ENCODE results near the gene TIE1.
"Not testable (repeated sequence)": the region's sequence is repeated elsewhere in the genome, so short reads cannot be mapped to it uniquely, and the experiment has no call there.

TIE1 gene

DNA sequence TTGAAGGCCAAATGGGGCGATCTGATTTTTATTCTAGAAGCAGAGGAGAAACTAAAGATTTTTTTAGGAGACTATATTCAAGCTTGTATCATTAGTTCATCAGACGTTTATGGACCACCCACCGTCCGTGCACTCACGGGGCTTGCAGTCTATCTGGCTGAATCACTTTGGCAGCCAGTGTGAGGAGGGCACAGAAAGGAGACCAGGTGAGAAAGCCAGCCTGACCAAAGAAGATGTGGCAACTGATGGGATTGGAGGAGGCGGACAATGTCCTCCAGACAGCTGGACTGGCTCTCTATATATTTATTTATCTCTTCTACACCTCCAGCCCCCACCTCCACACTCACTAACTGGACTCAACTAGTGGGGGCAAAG is 67.9 kb downstream of the TIE1 start:
- no peak for DNase-seq (ENCODE audit: low read depth)

DNA sequence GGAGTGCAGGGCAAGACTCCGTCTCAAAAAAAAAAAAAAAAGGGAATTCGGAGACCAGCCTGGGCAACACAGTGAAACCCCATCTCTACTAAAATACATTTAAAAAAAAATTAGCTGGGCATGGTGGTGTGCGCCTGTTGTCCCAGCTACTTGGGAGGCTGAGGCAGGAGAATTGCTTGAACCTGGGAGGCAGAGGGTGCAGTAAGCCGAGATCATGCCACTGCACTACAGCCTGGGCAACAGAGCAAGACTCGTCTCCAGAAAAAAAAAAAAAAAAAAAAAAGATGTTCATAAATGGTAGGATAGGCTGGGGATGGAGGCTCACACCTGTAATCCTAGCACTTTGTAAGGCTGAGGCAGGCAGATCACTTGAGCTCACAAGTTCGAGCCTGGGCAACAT is 69.0 kb downstream of the TIE1 start:
- H3K4me3 ChIP-seq (ENCODE audit: low read depth, low read length); DNase-seq (ENCODE audit: low read depth): not testable (repeated sequence)

More for the DNA sequence above, 67.9 kb downstream of the TIE1 start:
- H3K4me3 ChIP-seq (ENCODE audit: low read depth, low read length), result peak overlapping the region; percentile 84

DNA sequence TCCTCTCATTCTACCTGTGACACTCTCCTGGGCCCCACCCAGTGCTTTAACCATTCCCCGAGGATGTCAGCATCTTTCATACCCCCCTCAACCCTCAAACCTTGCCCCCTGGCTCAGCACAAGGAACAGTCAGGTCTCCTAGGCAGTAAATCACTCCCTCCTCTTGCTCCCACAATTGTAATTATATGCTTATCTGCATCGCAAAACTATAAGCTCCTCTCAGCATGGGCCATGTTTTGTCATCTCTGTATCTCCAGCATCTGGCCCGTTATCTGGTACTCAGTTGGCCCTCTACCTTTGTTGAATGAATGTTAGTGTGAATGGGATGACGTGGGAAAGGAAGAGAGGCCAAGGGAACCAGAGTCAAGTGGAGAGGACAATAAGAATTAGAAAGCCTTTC is 69.8 kb downstream of the TIE1 start:
- H3K4me3 ChIP-seq (ENCODE audit: low read depth, low read length), result no peak overlapping the region
- no peak for DNase-seq (ENCODE audit: low read depth)

DNA sequence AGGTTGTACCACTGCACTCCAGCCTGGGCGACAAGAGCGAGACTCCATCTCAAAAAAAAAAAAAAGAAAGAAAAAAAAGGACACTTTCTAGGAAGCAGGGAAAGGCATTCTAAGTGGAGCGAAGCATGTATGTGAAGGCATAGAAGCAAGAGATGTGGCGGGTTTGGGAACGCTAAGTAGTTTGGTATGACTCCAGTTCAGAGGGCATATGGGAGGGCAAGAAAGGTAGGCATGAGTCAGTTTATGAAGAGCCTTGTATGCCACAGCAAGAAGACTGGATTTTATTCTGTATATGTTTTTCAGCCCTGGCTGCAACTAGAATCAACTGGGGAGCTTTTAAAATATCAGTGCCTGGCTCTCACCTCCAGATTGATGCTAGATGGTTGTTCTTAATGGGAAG is 71.4 kb downstream of the TIE1 start:
- H3K4me3 ChIP-seq (ENCODE audit: low read depth, low read length), result no peak overlapping the region
- DNase-seq (ENCODE audit: low read depth), result no peak

Data from skeletal muscle cell (primary cell).